GM18867 (cell line): ENCODE measurements around the gene STIM1.
"Not testable (repeated sequence)": the region's sequence is repeated elsewhere in the genome, so short reads cannot be mapped to it uniquely, and the experiment has no call there.

Source experiments
- ATAC-seq: cut with Tn5 transposase; IDR thresholded peaks from one replicate; pipeline ENCODE4 v1.9.1; 2021; ENCODE audit warnings: mild to moderate bottlenecking, moderate library complexity; ENCODE audit not compliant: unreplicated experiment

Gene STIM1

DNA sequence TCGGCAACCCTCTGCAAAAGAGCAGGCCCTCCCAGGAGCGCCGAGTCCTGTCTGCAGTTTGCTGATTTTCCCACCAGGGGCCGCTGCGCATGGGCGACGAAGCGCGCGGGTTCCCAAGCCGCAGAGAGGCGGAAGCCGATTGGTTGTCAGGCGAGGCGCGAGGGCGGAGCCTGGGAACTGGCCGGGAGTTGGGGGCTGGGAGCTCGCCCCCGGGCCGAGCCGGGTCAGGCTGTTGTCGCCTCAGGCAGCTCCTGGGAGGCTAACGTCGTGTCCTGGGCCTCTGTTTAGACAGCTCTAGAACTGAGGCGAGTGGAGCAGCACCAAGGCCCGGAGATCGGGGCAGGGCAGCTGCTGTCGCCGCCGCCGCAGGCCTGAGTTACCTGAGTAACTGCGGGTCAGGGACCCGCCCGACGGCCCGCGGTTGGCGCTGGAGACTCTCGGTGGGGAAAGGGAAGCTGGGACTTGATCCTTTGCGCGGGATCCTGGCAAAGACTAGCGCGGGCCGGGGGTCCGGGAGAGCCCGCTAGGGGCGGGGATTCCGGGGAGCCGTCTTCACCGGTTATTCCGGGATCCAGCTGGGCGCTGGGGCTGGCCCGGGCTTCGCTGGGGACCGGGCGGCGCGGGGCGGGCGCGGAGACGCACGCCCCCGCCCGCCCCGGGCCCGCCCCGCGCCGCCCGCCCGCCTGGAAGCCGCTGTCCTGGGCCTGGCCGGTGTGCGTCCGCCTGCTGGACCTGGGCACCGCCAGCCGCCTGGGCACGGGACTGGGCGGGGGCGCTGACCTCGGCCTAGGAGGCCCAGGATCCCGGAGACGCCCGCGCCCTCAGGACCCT, at the start of gene STIM1:
STIM1 (plus strand) TSS at position 688 of the 831 bp plus-strand sequence. CDS start 607 bp downstream, outside the sequence.
- peak; percentile 72 for ATAC-seq

DNA sequence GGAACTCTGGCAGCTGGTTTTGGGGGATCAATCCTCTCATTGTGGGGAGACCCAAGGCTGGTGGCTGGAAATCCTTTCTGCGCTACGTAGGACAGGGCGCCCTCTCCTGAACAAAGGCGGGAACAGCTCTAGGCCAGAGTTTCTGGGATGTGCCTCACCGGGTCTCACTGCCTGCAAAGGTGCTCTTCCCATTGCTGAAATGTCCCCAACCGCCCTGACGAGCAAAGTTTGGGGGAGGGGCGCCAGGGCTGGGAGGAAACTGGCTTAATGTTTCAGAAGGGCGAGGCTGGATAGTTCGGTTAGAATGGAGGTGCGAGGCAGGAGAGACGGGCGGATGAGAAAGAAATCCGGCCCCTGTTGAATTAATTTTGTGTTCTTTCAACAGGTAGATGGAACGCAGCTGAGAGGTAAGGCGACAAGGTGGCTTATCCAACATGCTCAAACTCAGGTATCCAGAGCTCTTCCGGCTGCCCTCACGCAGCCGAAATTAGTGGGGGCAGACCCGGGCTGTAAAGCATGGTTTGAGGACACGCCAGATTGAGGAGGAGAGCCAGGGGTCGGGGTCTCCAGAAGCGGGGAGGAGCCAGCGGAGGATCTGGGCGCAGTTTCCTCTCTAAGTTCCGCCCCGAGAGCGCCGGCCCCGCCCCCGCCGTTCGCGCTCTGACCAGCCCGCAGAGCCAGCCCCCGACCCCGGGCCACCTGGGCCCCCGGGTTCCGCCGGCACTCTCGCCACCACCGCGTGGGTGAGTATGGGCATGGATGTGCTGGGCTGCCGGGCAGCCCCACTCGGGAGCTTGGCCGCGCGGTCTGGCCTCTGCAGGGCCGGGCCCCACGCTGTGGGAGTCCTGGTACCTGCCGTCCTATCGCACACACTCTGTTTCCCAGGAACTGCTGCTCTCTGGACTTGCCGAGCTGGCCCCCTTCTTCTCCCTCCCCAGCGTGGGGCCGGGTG, 47.3 kb upstream of the STIM1 start, which contains the start of gene PGAP2:
PGAP2 (plus strand) TSS at position 652 of the 952 bp plus-strand sequence. CDS start 2,700 bp downstream, outside the sequence.
- peak; percentile 69 for ATAC-seq

DNA sequence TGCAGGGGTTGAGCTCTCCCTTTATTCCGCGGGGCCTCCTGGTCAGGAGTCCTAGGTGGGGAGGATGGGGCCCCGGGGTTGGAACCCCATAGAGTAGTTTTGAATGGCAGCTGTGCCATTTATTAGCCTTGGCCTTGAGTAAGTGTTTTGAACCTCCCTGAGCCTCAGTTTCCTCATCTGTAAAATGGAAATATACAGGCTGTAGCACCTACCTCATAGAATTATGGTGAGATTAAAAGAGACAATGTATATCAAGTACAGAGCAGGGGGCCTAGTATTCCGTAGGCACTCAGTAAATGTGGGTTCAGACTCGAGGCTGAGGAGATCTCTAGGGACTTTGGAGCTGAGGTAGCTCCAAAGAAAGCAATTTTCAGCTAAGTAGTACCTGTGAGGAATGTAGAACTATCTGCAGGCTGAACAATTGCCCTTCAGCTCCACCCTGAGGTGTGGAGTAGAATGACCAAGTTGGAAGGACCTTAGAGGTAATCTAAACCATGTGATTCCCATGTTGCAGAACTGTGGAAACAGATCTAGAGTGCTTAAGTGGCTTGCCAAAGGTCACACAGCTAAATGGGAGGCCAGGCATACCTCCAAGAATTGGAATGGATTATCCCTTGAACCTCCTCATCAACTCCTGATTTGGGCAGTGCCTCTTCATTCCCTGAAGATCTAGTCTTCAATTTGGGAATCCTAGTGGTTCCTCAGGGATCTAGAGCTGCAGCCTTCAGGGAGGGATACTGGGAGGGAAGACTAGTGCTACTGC, 46.4 kb upstream of the STIM1 start:
- ATAC-seq, result peak; percentile 80

GRCh38 chr11:3809624-3809928, 45.9 kb upstream of the STIM1 start:
- no peak for ATAC-seq

- ATAC-seq, result no peak
Observed at GRCh38 chr11:3810446-3810845, 45.0 kb upstream of the STIM1 start.

GRCh38 chr11:3810951-3811350, 44.5 kb upstream of the STIM1 start:
- ATAC-seq, result no peak

GRCh38 chr11:3814832-3815231, 40.6 kb upstream of the STIM1 start:
- not testable (repeated sequence) for ATAC-seq

- ATAC-seq, result no peak
Observed at GRCh38 chr11:3815845-3816244, 39.6 kb upstream of the STIM1 start.

DNA sequence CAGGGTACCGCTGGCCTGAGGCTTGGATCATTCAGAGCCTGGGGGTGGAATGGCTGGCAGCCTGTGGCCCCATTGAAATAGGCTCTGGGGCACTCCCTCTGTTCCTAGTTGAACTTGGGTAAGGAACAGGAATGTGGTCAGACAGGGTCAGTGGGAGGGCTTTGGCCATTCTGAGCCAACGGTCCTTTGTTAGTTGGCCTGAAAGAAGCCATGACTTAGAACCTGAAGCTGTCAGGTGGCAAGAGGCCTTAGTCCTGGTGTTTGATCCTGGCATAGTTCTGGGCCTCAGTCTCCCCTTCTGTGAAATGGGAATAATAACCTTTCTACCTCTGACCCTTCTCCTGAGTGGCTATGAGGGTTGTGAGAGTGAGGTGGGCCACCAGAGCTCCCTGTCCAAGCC, 38.8 kb upstream of the STIM1 start:
- ATAC-seq, result no peak

- no peak for ATAC-seq
Observed at GRCh38 chr11:3817181-3817800, 38.2 kb upstream of the STIM1 start.

DNA sequence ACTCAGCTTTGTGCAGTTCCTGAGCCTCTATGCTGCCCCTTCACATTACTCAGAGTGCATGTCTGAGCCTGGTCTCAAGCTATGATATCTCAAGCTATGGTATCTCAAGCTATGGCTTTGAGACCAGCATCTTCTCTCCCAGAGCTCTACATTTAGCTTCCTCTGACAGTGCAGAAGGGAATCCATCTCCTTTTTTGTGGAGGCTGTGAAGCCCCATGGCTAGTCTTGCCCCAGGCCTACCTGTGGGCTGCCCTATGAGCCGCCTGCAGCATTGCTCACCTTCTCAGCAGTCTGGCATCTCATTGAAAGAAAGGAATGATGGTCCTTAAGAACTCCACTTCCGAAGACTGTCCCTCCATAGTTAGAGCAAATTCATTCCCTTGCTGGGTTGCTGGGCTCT, 34.5 kb upstream of the STIM1 start:
- ATAC-seq, result no peak

GRCh38 chr11:3822312-3822711, 33.2 kb upstream of the STIM1 start:
- ATAC-seq, result no peak

DNA sequence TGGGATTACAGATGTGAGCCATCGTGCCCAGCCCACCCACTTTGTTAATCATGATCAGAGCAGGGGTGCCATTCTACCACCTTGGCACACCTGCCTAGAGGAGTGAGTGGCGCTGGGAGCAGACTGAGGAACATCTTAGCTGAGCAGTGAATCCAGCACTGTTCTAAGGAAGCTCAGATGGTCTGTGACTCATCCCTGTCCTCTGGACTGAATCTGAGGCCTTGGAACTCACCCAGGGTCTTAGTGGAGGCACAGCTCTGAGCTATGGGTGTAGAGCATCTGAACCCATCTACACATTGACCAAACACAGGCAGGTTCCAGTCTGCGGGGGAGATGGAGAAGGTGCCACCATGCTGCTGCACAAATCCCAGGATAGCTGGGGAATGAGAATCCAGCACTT, 32.2 kb upstream of the STIM1 start:
- no peak for ATAC-seq

GRCh38 chr11:3823762-3824506, 31.5 kb upstream of the STIM1 start:
- no peak for ATAC-seq

DNA sequence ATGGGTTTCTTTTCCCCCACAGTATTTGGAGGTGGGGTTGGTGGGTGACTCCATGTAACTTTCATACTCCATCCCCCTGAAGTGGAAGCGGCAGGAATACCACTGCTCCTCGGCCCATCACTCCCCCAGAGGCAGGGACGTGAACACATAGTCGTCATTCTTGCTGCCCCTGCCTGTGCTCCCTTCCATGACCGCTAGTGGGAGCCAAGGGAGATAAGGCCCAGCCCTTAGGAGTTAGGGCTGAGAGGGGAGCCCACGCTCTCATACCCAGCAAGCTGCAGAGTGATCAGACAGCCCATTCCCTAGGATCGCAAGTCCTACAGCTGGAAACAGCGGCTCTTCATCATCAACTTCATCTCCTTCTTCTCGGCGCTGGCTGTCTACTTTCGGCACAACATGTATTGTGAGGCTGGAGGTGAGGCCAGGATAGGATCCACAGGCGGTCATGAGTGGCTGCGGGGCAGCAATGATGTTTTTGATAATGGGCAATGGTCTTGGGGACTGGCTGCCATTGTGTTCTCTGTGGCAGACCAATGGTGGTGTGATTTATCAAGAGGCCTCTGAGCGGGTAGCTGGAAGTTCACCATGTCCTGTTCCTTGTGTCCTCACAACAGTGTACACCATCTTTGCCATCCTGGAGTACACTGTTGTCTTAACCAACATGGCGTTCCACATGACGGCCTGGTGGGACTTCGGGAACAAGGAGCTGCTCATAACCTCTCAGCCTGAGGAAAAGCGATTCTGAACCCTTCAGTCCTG, 30.6 kb upstream of the STIM1 start:
- peak; percentile 88 for ATAC-seq

GRCh38 chr11:3825473-3826154, 29.9 kb upstream of the STIM1 start:
- ATAC-seq, result no peak

DNA sequence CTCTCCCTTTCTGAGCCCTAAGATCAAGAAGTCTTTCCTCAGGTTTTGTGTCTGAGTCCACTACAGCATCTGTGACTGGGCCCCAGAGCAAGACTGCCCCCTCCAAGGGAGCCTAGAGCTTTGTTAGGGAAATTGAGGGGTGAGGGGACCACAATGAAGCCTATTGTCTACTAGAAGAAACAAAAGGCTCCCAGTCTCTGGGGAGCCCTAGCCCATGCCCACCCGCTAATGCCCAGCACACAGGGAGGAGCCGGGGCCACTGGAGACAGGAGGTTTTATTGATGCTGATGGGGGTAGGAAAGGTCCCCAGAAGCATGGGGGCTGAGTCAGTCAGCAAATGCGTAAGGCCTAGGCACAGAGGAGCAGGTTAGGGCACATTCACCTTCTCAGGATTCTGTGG, 28.7 kb upstream of the STIM1 start:
- ATAC-seq, result no peak

DNA sequence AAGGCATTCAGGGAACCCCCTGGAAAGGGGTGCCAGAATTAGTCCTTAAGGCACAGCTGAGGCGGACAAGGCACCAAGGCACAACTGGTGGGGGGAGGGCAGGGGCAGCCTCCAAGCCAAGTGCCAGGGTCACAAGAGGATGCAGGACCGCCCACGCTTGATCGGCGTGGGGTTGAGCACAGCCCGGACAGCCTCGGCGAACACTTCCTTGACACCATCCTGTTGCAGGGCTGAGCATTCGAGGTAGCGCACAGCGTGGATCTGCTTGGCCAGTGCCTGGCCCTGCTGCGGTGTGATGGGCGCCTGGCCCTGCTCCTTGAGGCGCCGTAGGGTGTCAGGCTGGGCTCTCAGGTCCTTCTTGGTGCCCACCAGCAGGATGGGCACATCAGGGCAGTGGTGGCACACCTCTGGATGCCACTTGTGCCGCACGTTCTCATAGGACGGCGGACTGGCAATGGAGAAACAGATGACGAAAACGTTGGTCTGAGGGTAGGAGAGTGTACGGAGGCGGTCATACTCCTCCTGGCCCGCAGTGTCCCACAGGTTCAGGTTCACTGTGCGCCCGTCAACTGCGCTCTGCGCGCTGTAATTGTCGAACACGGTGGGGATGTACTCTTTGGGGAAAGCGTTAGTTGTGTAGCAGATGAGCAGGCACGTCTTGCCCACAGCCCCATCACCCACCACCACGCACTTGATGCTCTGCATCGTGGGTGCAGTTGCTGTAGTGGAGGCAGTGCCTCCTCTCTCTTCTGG, 27.9 kb upstream of the STIM1 start:
- ATAC-seq, result no peak
